DOHH2 (cell line): ENCODE results near the gene ABLIM2.

Experiments used
- H3F3A ChIP-seq: fragments of 200-600 bp; sonication (generic), shearing (Covaris generic); 2 replicates; pipeline ENCODE4 v1.6.0; 2016; ENCODE audit warnings: antibody characterized with exemption, mild to moderate bottlenecking; ENCODE audit not compliant: control insufficient read depth, insufficient read depth
- H3K27ac ChIP-seq: fragments of 200-600 bp; sonication (generic); 2 replicates; pipeline ENCODE4 v1.5.1; 2014; ENCODE audit warnings: low read depth, mild to moderate bottlenecking, low read length, moderate library complexity
- H3K27me3 ChIP-seq: fragments of 200-600 bp; sonication (generic); 2 replicates; pipeline ENCODE4 v1.6.1; 2014; ENCODE audit warnings: mild to moderate bottlenecking, low read length, mixed read lengths; ENCODE audit not compliant: control insufficient read depth
- H3K36me3 ChIP-seq: fragments of 200-600 bp; sonication (generic); 2 replicates; pipeline ENCODE4 v1.6.1; 2014; ENCODE audit warnings: mild to moderate bottlenecking, low read length, moderate library complexity, mixed read lengths; ENCODE audit not compliant: control insufficient read depth
- H3K4me1 ChIP-seq: fragments of 200-600 bp; sonication (generic); 2 replicates; pipeline ENCODE4 v1.6.1; 2014; ENCODE audit warnings: mild to moderate bottlenecking, low read length, mixed read lengths; ENCODE audit not compliant: control insufficient read depth
- H3K4me2 ChIP-seq: fragments of 200-600 bp; sonication (generic); 2 replicates; pipeline ENCODE4 v1.6.0; 2014; ENCODE audit warnings: mild to moderate bottlenecking, low read length, moderate library complexity
- H3K4me3 ChIP-seq: fragments of 200-600 bp; sonication (generic); 2 replicates; pipeline ENCODE4 v1.5.1; 2014; ENCODE audit warnings: mild to moderate bottlenecking, low read length, mixed read lengths
- H3K79me2 ChIP-seq: fragments of 200-600 bp; sonication (generic); 2 replicates; pipeline ENCODE4 v1.6.1; 2014; ENCODE audit warnings: mild to moderate bottlenecking, low read length, mixed read lengths; ENCODE audit not compliant: control insufficient read depth
- H3K9me2 ChIP-seq: fragments of 200-600 bp; sonication (generic); replicated peaks from 2 replicates; pipeline ENCODE4 v1.6.1; 2014; ENCODE audit warnings: mild to moderate bottlenecking, low read length, mixed read lengths; ENCODE audit not compliant: control insufficient read depth
- H3K9me3 ChIP-seq: fragments of 200-600 bp; sonication (generic); 2 replicates; pipeline ENCODE4 v1.6.1; 2014; ENCODE audit warnings: antibody characterized with exemption, low read length, mixed read lengths; ENCODE audit not compliant: control insufficient read depth, insufficient read depth
- H4K20me1 ChIP-seq: fragments of 200-600 bp; sonication (generic); 2 replicates; pipeline ENCODE4 v1.6.0; 2014; ENCODE audit warnings: low read depth, mild to moderate bottlenecking, antibody characterized with exemption, low read length, moderate library complexity; ENCODE audit not compliant: control insufficient read depth, insufficient read depth
- CTCF ChIP-seq: fragments of 200-600 bp; sonication (generic); IDR thresholded peaks from one replicate; pipeline ENCODE4 v1.5.1; 2014; ENCODE audit warnings: antibody characterized with exemption, mild to moderate bottlenecking, low read depth, low read length; ENCODE audit not compliant: poor library complexity, severe bottlenecking
- EZH2phosphoT487 ChIP-seq: fragments of 200-600 bp; sonication (generic); IDR thresholded peaks from 2 replicates; pipeline ENCODE4 v1.6.1; 2017; ENCODE audit warnings: borderline replicate concordance, mild to moderate bottlenecking, antibody characterized with exemption, low read length, moderate library complexity, mixed read lengths

ABLIM2 gene

DNA sequence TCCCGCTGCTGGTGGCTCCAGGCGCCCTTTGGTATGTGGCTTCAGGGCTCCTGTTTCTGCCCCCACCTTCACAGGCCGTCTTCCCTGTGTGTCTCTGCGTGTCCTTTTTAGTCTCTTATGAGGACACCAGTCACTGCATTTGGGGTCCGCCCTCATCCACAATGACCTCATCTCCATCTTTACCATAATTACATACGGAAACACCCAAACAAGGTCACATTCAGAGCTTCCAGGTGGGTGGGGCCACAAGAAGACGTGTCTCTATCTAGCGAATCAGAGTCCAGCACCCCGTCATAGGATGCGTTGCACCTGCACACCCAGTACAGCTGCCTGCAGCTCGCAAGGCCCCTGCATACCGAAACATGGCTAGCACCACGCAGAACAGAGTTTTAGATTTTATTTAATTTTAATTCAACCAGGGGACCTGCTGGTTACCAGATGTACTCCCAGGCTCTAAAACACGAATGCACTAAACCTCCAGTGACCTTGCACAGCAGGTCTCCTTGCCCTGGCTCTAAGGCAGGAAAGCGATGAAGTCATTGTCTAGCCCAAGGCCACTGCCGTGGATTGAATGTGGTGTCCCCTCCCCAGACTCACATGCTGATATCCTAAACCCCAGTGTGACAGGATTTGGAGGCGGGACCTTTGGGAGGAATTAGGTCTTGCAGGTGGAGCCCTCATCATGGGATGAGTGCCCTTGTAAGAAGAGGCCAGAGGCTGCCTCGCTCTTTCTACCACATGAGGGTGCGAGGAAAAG lies 30.3 kb downstream of the ABLIM2 start:
- no peaks in the 10 kb centered on the region for H3F3A ChIP-seq
- no peak overlapping the region for H3K4me2 ChIP-seq
- no peak overlapping the region for H3K27ac ChIP-seq
- no peaks in the 10 kb centered on the region for H3K79me2 ChIP-seq
- H3K9me2 ChIP-seq: no peaks in the 10 kb centered on the region
- H3K4me1 ChIP-seq: peaks cover 45% of the 10 kb centered on the region
- H3K9me3 ChIP-seq: no peaks in the 10 kb centered on the region
- no peak overlapping the region for H3K4me3 ChIP-seq
- no peaks in the 10 kb centered on the region for H3K36me3 ChIP-seq
- no peaks in the 10 kb centered on the region for H4K20me1 ChIP-seq
- TF ChIP-seq EZH2phosphoT487 (no peak), CTCF (no peak)
- H3K27me3 ChIP-seq: no peaks in the 10 kb centered on the region

GRCh38 chr4:8127051-8127826 lies 31.4 kb downstream of the ABLIM2 start:
- no peak for TF ChIP-seq CTCF
- TF ChIP-seq EZH2phosphoT487: no peak
- H3K36me3 ChIP-seq: no peaks in the 10 kb centered on the region
- H3K79me2 ChIP-seq: no peaks in the 10 kb centered on the region
- no peaks in the 10 kb centered on the region for H3K27me3 ChIP-seq
- H3F3A ChIP-seq: no peaks in the 10 kb centered on the region
- no peak overlapping the region for H3K27ac ChIP-seq
- H4K20me1 ChIP-seq: no peaks in the 10 kb centered on the region
- no peaks in the 10 kb centered on the region for H3K9me2 ChIP-seq
- no peak overlapping the region for H3K4me2 ChIP-seq
- peaks cover 44% of the 10 kb centered on the region for H3K4me1 ChIP-seq
- H3K4me3 ChIP-seq: no peak overlapping the region
- H3K9me3 ChIP-seq: no peaks in the 10 kb centered on the region

- H3F3A ChIP-seq: no peaks in the 10 kb centered on the region
- H3K36me3 ChIP-seq: no peaks in the 10 kb centered on the region
- H3K9me3 ChIP-seq: no peaks in the 10 kb centered on the region
- H3K4me2 ChIP-seq: no peak overlapping the region
- H3K9me2 ChIP-seq: no peaks in the 10 kb centered on the region
- H3K27me3 ChIP-seq: no peaks in the 10 kb centered on the region
- no peaks in the 10 kb centered on the region for H3K79me2 ChIP-seq
- H3K4me3 ChIP-seq: no peak overlapping the region
- no peaks in the 10 kb centered on the region for H4K20me1 ChIP-seq
- H3K4me1 ChIP-seq: peaks cover 37% of the 10 kb centered on the region
- no peak overlapping the region for H3K27ac ChIP-seq
- TF ChIP-seq CTCF (no peak), EZH2phosphoT487 (no peak)
Observed at GRCh38 chr4:8126523-8126922, 32.1 kb downstream of the ABLIM2 start.
